Measurements from ENCODE around the gene SNCB.

The SNCB gene

DNA sequence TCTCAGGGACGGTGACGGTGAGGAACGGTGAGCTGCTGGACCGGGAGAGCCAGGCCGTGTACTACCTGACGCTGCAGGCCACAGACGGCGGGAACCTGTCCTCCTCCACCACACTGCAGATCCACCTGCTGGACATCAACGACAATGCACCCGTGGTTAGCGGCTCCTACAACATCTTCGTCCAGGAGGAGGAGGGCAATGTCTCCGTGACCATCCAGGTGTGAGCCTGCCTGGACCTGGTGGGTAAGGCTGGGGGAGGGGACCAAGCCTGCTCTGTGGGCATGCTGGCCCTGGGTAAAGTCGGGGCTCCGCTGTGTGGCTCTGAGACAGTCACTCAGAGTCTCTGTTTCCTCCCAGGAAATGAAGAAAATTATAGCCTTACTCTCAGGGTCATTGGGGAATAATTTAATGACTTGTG is 51.9 kb downstream of the SNCB start:
- in situ Hi-C loops (cut with MboI; ENCODE audit: low sequenced_read_pairs) = no loop called here

DNA sequence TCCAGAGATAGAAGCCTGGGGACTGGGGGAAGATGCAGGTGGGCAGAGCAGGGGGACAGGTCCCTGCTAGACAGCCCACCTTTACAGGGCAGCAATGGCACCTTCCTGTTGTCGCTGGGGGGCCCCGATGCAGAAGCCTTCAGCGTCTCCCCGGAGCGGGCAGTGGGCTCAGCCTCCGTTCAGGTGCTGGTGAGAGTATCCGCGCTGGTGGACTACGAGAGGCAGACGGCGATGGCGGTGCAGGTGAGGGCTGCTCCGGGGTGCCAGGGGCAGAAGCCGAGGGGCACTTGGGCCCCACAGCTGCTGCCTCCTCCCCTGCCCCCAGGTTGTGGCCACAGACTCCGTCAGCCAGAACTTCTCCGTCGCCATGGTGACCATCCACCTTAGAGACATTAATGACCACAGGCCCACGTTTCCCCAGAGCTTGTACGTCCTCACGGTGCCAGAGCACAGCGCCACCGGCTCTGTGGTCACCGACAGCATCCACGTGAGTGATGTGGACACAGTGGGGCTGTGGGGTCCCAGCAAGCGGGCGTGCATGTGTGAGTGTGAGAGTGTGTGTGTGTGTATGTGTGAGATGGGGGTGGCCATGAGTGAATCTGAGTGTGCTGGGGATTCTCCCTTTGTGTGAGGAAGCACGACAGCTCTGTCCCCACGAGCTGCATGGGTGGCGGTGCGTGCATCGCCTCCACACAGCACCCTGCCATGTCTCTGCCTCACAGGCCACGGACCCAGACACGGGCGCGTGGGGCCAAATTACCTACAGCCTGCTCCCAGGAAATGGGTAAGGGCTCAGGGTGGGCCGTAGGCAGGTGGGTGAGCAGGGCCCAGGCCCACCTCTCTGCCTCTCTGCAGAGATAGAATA is 52.8 kb downstream of the SNCB start:
- in situ Hi-C loops (cut with MboI; ENCODE audit: low sequenced_read_pairs) = no loop called here

DNA sequence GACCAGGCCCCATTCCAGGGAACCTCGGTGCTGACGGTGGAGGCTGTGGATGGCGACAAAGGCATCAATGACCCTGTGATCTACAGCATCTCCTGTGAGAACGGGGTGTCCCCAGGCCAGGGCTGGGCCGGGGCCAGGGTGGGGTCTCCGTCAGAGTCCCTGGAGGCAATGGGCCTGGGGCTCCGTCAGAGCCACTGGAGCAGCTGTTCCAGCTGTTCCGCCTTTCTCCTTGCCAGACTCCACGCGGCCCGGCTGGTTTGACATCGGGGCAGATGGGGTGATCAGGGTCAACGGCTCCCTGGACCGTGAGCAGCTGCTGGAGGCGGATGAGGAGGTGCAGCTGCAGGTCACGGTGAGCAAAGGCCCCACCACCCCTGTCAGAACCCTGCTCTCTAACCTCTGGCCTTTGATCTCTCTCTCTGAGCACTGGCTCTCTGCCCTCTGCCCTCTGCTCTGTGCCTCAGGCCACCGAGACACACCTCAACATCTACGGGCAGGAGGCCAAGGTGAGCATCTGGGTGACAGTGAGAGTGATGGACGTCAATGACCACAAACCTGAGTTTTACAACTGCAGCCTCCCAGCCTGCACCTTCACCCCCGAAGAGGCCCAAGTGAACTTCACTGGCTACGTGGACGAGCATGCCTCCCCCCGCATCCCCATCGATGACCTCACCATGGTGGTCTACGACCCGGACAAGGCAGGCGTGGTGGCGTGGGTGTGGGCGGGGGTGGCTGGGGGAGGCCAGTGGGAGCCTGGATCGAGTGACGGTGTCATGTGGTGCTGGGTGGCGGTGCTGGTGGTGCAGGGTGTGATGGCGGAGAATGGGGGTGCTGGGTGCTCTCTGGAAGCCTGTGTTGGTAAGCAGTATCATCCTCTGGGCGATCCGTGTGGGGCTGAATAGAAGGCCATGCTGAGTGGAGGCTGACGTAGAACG is 54.6 kb downstream of the SNCB start:
- in situ Hi-C loops (cut with MboI; ENCODE audit: low sequenced_read_pairs) = no loop called here

DNA sequence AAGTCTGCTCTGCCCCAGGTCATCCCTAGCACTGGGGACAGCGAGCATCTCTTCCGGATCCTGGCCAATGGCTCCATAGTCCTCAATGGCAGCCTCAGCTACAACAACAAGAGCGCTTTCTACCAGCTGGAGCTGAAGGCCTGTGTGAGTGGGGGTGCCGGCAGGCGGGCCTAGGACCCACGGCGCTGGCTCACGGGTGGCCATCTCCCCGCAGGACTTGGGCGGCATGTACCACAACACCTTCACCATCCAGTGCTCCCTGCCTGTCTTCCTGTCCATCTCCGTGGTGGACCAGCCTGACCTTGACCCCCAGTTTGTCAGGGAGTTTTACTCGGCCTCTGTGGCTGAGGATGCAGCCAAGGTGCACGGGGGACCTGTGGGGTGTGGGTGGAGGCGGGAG is 55.3 kb downstream of the SNCB start:
- in situ Hi-C loops (cut with MboI; ENCODE audit: low sequenced_read_pairs) = no loop called here

DNA sequence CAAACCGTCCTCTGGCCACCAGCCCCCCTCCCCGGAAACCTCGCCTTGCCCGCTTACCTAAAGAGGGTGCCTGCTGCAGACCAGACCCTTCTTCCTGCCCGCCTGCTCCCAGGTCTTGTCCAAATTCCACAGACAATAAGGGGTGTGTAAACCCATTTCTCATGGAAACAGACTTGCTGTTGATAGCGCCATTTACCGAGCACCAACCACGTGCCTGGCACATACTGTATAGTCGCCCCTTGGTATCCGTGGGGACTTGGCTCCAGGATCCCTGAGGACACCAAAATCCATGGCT is 56.1 kb downstream of the SNCB start:
- in situ Hi-C loops (cut with MboI; ENCODE audit: low sequenced_read_pairs) = no loop called here

DNA sequence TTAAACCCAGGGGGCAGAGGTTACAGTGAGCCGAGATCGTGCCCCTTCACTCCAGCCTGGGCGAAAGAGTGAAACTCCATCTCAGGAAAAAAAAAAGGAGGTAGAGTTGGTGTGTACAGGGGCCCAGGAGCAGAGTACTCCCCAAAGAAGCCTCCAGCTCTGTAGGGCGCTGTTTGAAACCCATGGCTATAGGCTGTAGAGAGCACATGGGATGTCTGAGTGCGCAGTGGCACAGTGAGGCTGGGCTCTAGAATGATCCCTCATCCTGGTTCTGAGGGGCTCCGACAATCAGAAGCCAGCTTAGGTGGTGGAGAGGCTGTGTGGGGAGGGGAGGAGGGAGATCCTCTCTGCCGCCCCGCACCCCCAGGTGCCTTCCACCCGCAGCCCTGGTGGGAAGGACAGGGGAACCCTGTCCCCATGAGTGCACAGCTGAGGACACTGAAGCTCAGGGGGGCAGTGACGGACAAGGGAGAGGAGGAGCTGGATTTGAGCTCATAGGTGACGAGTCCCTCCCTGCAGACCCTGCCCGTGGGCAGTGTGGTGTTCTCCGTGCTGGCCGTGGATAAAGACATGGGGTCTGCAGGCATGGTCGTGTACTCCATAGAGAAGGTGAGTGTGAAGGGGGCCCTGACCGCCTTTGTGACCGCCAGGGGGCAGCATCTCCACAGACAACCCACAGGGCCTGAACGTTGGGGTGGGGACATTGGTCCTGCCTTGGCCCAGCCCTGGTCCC is 56.6 kb downstream of the SNCB start:
- in situ Hi-C loops (cut with MboI; ENCODE audit: low sequenced_read_pairs) = no loop called here
